Measurements from ENCODE around the gene YWHAE. TPM values are rescaled to one million over a fixed set of nuclear protein-coding genes. Genes with fewer than 3 reads are reported as not detected.

Gene YWHAE
- total and polyA plus RNA-seq, 2 of the 4 experiments (the other 2 are of a cell fraction): 358 to 774 TPM

DNA sequence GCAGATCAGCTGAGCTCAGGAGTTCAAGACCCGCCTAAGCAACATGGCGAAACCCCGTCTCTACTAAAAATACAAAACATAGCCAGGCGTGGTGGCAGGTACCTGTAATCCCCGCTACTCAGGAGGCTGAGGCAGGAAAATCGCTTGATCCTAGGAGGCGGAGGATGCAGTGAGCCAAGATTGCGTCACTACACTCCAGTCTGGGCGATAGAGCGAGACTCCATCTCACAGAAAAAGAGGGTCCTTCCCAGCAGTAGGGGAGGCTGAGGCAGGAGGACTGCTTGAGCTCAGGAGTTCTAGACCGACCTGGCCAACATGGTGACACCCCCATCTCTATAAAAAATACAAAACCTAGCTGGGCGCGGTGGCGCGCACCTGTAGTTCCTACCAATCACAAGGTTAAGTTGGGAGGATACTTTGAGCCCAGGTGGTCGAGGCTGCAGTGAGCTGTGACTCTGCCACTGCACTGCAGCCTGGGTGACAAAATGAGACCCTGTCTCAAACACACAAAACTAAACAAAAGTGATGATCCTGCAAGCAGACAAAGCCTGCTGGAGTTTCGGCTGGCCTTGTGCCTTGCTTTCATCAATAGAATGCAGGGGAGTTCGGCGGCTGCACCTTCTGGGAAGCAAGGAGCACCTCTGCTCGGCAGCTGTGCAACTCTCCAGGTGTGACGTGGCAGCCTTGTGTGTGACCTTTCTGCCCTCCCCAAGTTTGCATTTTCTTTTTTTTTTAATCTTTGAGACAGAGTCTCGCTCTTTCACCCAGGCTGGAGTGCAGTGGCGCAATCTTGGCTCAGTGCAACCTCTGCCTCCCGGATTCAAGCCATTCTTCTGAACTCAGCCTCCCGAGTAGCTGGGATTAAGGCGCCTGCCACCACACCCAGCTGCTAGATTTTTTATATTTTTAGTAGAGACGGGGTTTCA lies 12.4 kb upstream of the YWHAE start:
- no peak overlapping the region for H3K4me3 ChIP-seq (ENCODE audit: insufficient read depth, low read depth, low read length)
- no peak overlapping the region for H4K5ac ChIP-seq (ENCODE audit: low read depth, low read length)
- DNase-seq: no peak
- peaks cover 3% of the 10 kb centered on the region; the same call in 1 of the 2 replicates for H3K36me3 ChIP-seq (ENCODE audit: control insufficient read depth, insufficient read depth, low read length)
- in situ Hi-C loops (cut with MboI; ENCODE audit: low sequenced_read_pairs) (no loop called here), intact Hi-C loops (cut with micrococcal nuclease) (no loop called here), dilution Hi-C loops (cut with HindIII; ENCODE audit: low sequenced_read_pairs, unreplicated experiment) (no loop called here)
- H2AK5ac ChIP-seq (ENCODE audit: low read depth, low read length): no peak overlapping the region
- peaks cover 12% of the 10 kb centered on the region for H4K20me1 ChIP-seq (ENCODE audit: insufficient read depth, low read length)
- ATAC-seq (ENCODE audit: low read depth): peak; percentile 27
- ChIA-PET POLR2A (ENCODE audit: unreplicated experiment) (no interaction called here), CTCF (interaction anchor here (1.1 kb wide), 1 partner anchor 47 kb away, joined by 3 read pairs; no protein-coding TSS in a partner anchor)
- no peak overlapping the region for H3K9ac ChIP-seq (ENCODE audit: low read depth, low read length)
- no peaks in the 10 kb centered on the region for H3K9me3 ChIP-seq (ENCODE audit: control insufficient read depth, insufficient read depth, low read length)
- no CpG with 5 or more reads among the region's 27 CpGs for WGBS, 2 experiments (ENCODE audit: extremely low coverage in 2 of 2, insufficient read length in 1 of 2)
- H3K14ac ChIP-seq (replicated peaks; ENCODE audit: low read depth, low read length): no peak overlapping the region
- H3K27ac ChIP-seq (ENCODE audit: insufficient read depth, low read length): no peak overlapping the region
- no peak overlapping the region for H3K56ac ChIP-seq (ENCODE audit: extremely low read depth, insufficient read depth, low read length)
- H4K8ac ChIP-seq (ENCODE audit: low read depth in 2 of 2, low read length in 2 of 2): no peak overlapping the region
- H3K23ac ChIP-seq (ENCODE audit: low read depth, low read length): no peak overlapping the region
- peaks cover 1% of the 10 kb centered on the region; the same call in 1 of the 2 replicates for H3K4me1 ChIP-seq (ENCODE audit: control insufficient read depth, insufficient read depth, low read length)
- TF ChIP-seq CEBPB (IDR thresholded peaks at IDR 0.05; ENCODE audit: low read depth, low read length) (peak; percentile 41; the same call in 1 of the 2 replicates), RAD21 (IDR thresholded peaks at IDR 0.05; ENCODE audit: low read length) (no peak)
- TF ChIP-seq, protein P1, sequence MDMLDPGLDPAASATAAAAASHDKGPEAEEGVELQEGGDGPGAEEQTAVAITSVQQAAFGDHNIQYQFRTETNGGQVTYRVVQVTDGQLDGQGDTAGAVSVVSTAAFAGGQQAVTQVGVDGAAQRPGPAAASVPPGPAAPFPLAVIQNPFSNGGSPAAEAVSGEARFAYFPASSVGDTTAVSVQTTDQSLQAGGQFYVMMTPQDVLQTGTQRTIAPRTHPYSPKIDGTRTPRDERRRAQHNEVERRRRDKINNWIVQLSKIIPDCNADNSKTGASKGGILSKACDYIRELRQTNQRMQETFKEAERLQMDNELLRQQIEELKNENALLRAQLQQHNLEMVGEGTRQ (IDR thresholded peaks at IDR 0.05; ENCODE audit: low read depth, low read length): no peak
- no peak overlapping the region for H2BK15ac ChIP-seq (ENCODE audit: low read depth, low read length)
- no peak overlapping the region for H2BK20ac ChIP-seq (ENCODE audit: low read depth, low read length)
- H3K18ac ChIP-seq (ENCODE audit: low read depth, low read length): no peak overlapping the region
- H3K4ac ChIP-seq (ENCODE audit: low read depth, low read length): no peak overlapping the region
- H2BK5ac ChIP-seq (ENCODE audit: low read depth, low read length, poor library complexity, severe bottlenecking): no peak overlapping the region
- H3K4me2 ChIP-seq (ENCODE audit: low read depth, low read length): no peak overlapping the region
- no peak overlapping the region for H2AFZ ChIP-seq (replicated peaks; ENCODE audit: low read length, poor library complexity)
- H4K91ac ChIP-seq (ENCODE audit: insufficient read depth, low read depth, low read length): no peak overlapping the region
- H2BK120ac ChIP-seq (ENCODE audit: low read depth, low read length): no peak overlapping the region
- no peaks in the 10 kb centered on the region for H3K27me3 ChIP-seq (ENCODE audit: control insufficient read depth, insufficient read depth, low read length)
- no TSS peak for BruUV-seq (replicated peaks)
- peaks cover 0 to 35% of the 10 kb centered on the region in 2 experiments; a peak in 3 of 4 replicates for H3K79me1 ChIP-seq (ENCODE audit: low read depth in 1 of 2, low read length in 2 of 2)
- peaks cover 4% of the 10 kb centered on the region; the same call in 1 of the 2 replicates for H3K9me1 ChIP-seq (ENCODE audit: insufficient read depth, low read length)
- H2AK9ac ChIP-seq (replicated peaks; ENCODE audit: low read depth, low read length, poor library complexity): no peak overlapping the region
